GM10248 (cell line): Measurements from ENCODE around the gene MYBPC3.

Experiments used
- CTCF ChIA-PET: fragments of 300-600 bp; sonication (Branson Sonifier 250); formaldehyde crosslinking; extraction: SDS; loops from one replicate; lab custom pipeline; 2021; ENCODE audit warnings: antibody characterized with exemption; lab: Yijun Ruan, JAX
- POLR2A ChIA-PET: fragments of 350-650 bp; sonication (Branson Sonifier 250); formaldehyde crosslinking; extraction: SDS; loops from one replicate; lab custom pipeline; 2020; ENCODE audit warnings: antibody characterized with exemption; lab: Yijun Ruan, JAX
- DNase-seq: peaks from one replicate; pipeline ENCODE4 v3.0.0; 2012; ENCODE audit errors: extremely low spot score
- CTCF ChIP-seq: IDR thresholded peaks from 2 replicates; pipeline ENCODE4 v1.5.1; 2012; ENCODE audit warnings: mild to moderate bottlenecking, low read depth; ENCODE audit errors: extremely low read depth, missing control alignments, control extremely low read depth

Gene MYBPC3

GRCh38 chr11:47333526-47333845 lies 19.0 kb downstream of the MYBPC3 start:
- TF ChIP-seq CTCF = no peak
- DNase-seq = no peak
- CTCF ChIA-PET = interaction anchor here (2.7 kb wide), 1 partner anchor 9 kb away, joined by 7 read pairs; no protein-coding TSS in a partner anchor
- POLR2A ChIA-PET = no interaction called here

GRCh38 chr11:47332791-47333525 lies 19.5 kb downstream of the MYBPC3 start:
- POLR2A ChIA-PET = no interaction called here
- CTCF ChIA-PET = interaction anchor here (2.7 kb wide), 1 partner anchor 9 kb away, joined by 7 read pairs; no protein-coding TSS in a partner anchor
- TF ChIP-seq CTCF = no peak
- DNase-seq = no peak

GRCh38 chr11:47332303-47332711 lies 20.2 kb downstream of the MYBPC3 start:
- CTCF ChIA-PET = interaction anchor here (2.7 kb wide), 1 partner anchor 8 kb away, joined by 7 read pairs; no protein-coding TSS in a partner anchor

GRCh38 chr11:47331454-47332302 lies 20.8 kb downstream of the MYBPC3 start:
- ChIA-PET CTCF (interaction anchor here (2.7 kb wide), 1 partner anchor 8 kb away, joined by 7 read pairs; no protein-coding TSS in a partner anchor), POLR2A (no interaction called here)
- DNase-seq = no peak
- TF ChIP-seq CTCF = no peak

More at GRCh38 chr11:47332303-47332711, 20.2 kb downstream of the MYBPC3 start:
- TF ChIP-seq CTCF = no peak
- POLR2A ChIA-PET = no interaction called here
- no peak for DNase-seq

GRCh38 chr11:47329987-47330931 lies 22.2 kb downstream of the MYBPC3 start:
- no peak for TF ChIP-seq CTCF
- POLR2A ChIA-PET = interaction anchor here (0.6 kb wide), 1 partner anchor 287 kb away, joined by 3 read pairs; no protein-coding TSS in a partner anchor
- no peak for DNase-seq
- CTCF ChIA-PET = interaction anchor here (1.0 to 1.6 kb wide), 5 partner anchors 9 to 82 kb away, joined by 3 to 4 read pairs (median 3); partner anchors contain the start of gene MYBPC3
